Hepatocyte (in vitro differentiated cells): Measurements from ENCODE around the gene FAM90A1.
"Not testable (repeated sequence)": the region's sequence is repeated elsewhere in the genome, so short reads cannot be mapped to it uniquely, and the experiment has no call there.

ENCODE experiments used
- CTCF ChIP-seq: fragments of 200-600 bp; sonication (generic); IDR thresholded peaks from 2 replicates; pipeline ENCODE4 v1.5.1; 2016; ENCODE audit warnings: antibody characterized with exemption, mild to moderate bottlenecking; ENCODE audit not compliant: poor library complexity
- EZH2 ChIP-seq: fragments of 200-600 bp; sonication (generic); IDR thresholded peaks from 2 replicates; pipeline ENCODE4 v1.6.1; 2016; ENCODE audit warnings: antibody characterized with exemption, mild to moderate bottlenecking, borderline replicate concordance
- EZH2phosphoT487 ChIP-seq: fragments of 200-600 bp; sonication (generic); IDR thresholded peaks from one replicate; pipeline ENCODE4 v1.6.1; 2018; ENCODE audit warnings: antibody characterized with exemption, mild to moderate bottlenecking, low read depth, moderate library complexity; ENCODE audit not compliant: unreplicated experiment, severe bottlenecking

GRCh38 chr12:8256356-8256755 is 28.9 kb upstream of the FAM90A1 start:
- TF ChIP-seq EZH2, CTCF, EZH2phosphoT487: not testable (repeated sequence)
